Measurements from ENCODE around the gene LRFN4. TPM values are rescaled to one million over a fixed set of nuclear protein-coding genes. Genes with fewer than 3 reads are reported as not detected.

LRFN4 gene
- total and polyA plus RNA-seq, 2 of the 13 experiments (the other 11 are each of a cell fraction or from before 2014, with no cell fraction given) = 1.3 to 6.8 TPM

DNA sequence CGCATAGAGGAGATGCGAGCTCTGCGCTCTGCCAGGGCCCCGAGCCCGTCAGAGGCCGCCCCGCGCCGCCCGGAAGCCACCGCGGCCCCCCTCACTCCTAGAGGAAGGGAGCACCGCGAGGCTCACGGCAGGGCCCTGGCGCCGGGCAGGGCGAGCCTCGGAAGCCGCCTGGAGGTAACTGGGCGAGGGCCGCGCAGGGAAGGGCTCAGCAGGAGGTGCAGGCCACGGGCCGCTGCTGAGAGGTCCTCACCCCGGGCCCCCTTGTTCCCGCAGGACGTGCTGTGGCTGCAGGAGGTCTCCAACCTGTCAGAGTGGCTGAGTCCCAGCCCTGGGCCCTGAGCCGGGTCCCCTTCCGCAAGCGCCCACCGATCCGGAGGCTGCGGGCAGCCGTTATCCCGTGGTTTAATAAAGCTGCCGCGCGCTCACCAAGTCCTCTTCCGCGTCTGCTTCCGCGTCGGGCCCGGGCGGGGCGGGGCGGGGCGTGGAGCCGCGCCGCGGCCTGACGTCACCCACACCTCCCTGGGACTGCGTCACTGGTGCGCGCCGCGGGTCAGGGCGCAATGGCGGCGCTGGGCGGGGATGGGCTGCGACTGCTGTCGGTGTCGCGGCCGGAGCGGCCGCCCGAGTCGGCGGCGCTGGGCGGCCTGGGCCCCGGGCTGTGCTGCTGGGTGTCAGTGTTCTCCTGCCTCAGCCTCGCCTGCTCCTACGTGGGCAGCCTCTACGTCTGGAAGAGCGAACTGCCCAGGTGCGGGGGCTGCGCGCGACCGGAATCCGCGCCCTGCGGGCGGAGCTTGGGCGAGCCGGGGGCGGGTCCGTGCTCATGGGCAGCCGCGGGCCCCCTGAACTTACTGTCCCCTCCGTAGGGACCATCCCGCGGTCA is 13.7 kb upstream of the LRFN4 start, which contains the start of gene RCE1 (continued):
- TF ChIP-seq ZSCAN30 (CRISPR knock-in tag; IDR thresholded peaks at IDR 0.05) = no peak
- TF ChIP-seq ZNF749 (CRISPR knock-in tag; IDR thresholded peaks at IDR 0.05; ENCODE audit: borderline replicate concordance) = no peak; the same call in 1 of the 2 replicates
- peak; percentile 89 for TF ChIP-seq KAT8 (CRISPR knock-in tag; IDR thresholded peaks at IDR 0.05)
- TF ChIP-seq, protein P1, sequence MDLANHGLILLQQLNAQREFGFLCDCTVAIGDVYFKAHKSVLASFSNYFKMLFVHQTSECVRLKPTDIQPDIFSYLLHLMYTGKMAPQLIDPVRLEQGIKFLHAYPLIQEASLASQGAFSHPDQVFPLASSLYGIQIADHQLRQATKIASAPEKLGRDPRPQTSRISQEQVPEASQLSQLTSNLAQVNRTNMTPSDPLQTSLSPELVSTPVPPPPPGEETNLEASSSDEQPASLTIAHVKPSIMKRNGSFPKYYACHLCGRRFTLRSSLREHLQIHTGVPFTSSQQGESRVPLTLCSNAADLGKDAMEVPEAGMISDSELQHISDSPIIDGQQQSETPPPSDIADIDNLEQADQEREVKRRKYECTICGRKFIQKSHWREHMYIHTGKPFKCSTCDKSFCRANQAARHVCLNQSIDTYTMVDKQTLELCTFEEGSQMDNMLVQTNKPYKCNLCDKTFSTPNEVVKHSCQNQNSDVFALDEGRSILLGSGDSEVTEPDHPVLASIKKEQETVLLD (CRISPR knock-in tag; IDR thresholded peaks at IDR 0.05; ENCODE audit: low read depth) = 0 out of 2 replicates have a peak, but pooled peaks have one; percentile 52
- TF ChIP-seq ELF4 (CRISPR knock-in tag; IDR thresholded peaks at IDR 0.05; ENCODE audit: borderline replicate concordance) = peak; percentile 32; the same call in 1 of the 2 replicates
- TF ChIP-seq ZNF746 (CRISPR knock-in tag; IDR thresholded peaks at IDR 0.05) = no peak; the same call in 1 of the 2 replicates
- TF ChIP-seq BRCA1 (CRISPR knock-in tag; IDR thresholded peaks at IDR 0.05) = no peak
- no peak for TF ChIP-seq ATAD3A (CRISPR knock-in tag; IDR thresholded peaks at IDR 0.05)
- TF ChIP-seq SSRP1 (CRISPR knock-in tag; IDR thresholded peaks at IDR 0.05) = no peak
- TF ChIP-seq, protein P2, sequence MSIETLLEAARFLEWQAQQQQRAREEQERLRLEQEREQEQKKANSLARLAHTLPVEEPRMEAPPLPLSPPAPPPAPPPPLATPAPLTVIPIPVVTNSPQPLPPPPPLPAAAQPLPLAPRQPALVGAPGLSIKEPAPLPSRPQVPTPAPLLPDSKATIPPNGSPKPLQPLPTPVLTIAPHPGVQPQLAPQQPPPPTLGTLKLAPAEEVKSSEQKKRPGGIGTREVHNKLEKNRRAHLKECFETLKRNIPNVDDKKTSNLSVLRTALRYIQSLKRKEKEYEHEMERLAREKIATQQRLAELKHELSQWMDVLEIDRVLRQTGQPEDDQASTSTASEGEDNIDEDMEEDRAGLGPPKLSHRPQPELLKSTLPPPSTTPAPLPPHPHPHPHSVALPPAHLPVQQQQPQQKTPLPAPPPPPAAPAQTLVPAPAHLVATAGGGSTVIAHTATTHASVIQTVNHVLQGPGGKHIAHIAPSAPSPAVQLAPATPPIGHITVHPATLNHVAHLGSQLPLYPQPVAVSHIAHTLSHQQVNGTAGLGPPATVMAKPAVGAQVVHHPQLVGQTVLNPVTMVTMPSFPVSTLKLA (IDR thresholded peaks at IDR 0.05) = no peak
- no peak for TF ChIP-seq ZKSCAN8 (CRISPR knock-in tag; IDR thresholded peaks at IDR 0.05; ENCODE audit: borderline replicate concordance)
- no peak for TF ChIP-seq ZNF792 (CRISPR knock-in tag; IDR thresholded peaks at IDR 0.05)
- no peak for TF ChIP-seq TCF7 (IDR thresholded peaks at IDR 0.05; ENCODE audit: low read depth)
- TF ChIP-seq THAP11 (CRISPR knock-in tag; IDR thresholded peaks at IDR 0.05) = peak; percentile 90
- TF ChIP-seq ZNF224 (CRISPR knock-in tag; IDR thresholded peaks at IDR 0.05) = no peak; the same call in 1 of the 2 replicates
- no peak for TF ChIP-seq MYNN (CRISPR knock-in tag; IDR thresholded peaks at IDR 0.05; ENCODE audit: low read depth)
- TF ChIP-seq ZNF790 (CRISPR knock-in tag; IDR thresholded peaks at IDR 0.05; ENCODE audit: borderline replicate concordance) = no peak
- TF ChIP-seq, protein P3, sequence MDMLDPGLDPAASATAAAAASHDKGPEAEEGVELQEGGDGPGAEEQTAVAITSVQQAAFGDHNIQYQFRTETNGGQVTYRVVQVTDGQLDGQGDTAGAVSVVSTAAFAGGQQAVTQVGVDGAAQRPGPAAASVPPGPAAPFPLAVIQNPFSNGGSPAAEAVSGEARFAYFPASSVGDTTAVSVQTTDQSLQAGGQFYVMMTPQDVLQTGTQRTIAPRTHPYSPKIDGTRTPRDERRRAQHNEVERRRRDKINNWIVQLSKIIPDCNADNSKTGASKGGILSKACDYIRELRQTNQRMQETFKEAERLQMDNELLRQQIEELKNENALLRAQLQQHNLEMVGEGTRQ (IDR thresholded peaks at IDR 0.05; ENCODE audit: low read depth, low read length) = no peak
- TF ChIP-seq, protein P3 (CRISPR knock-in tag; IDR thresholded peaks at IDR 0.05; ENCODE audit: borderline replicate concordance) = no peak
- no peak for TF ChIP-seq SOX6 (IDR thresholded peaks at IDR 0.05)
- TF ChIP-seq SOX6 (CRISPR knock-in tag; IDR thresholded peaks at IDR 0.05) = no peak
- TF ChIP-seq ZNF180 (CRISPR knock-in tag; IDR thresholded peaks at IDR 0.05; ENCODE audit: borderline replicate concordance, low read depth) = no peak
- TF ChIP-seq RORA (CRISPR knock-in tag; IDR thresholded peaks at IDR 0.05) = no peak
- peak; percentile 99 for TF ChIP-seq AGO2 (optimal IDR thresholded peaks at IDR 0.05; ENCODE audit: low read depth, low read length)
- no peak; the same call in 1 of the 2 replicates for TF ChIP-seq FOSL2 (CRISPR knock-in tag; IDR thresholded peaks at IDR 0.05)
